Activated CD4-positive, alpha-beta T cell treated with anti-CD3 and anti-CD28 coated beads, Interleukin-2, amount 50 U/mL, for 48 hours (primary cell): ENCODE results near the gene IRX6.

Experiments used
- DNase-seq, 2 experiments: peaks; one replicate each; pipeline ENCODE4 v3.0.0-alpha.2; 2020

IRX6 gene

GRCh38 chr16:55367866-55368603 lies 44.0 kb downstream of the IRX6 start:
- DNase-seq: no peak

DNA sequence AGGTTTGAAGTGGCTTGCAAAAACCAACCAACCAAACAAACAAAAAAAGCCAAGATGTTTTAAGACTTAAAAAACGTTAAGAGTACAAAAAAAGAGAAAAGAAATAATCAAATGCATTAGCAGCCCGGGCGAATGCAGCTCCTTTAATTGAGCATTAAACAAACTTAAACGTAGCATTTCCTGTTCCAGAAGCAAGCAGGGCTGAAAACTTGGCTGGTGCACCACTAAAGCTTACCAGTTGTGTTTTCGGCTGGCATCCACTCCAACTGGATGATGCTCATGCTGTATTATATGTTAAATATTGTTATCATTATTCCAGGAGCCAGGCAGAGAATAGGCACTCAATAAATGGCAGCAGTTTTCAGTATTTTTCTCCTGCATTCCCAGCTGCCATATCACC lies 45.1 kb downstream of the IRX6 start:
- no peak for DNase-seq

GRCh38 chr16:55370762-55371482 lies 46.9 kb downstream of the IRX6 start:
- DNase-seq: peak; percentile 3 to 4

DNA sequence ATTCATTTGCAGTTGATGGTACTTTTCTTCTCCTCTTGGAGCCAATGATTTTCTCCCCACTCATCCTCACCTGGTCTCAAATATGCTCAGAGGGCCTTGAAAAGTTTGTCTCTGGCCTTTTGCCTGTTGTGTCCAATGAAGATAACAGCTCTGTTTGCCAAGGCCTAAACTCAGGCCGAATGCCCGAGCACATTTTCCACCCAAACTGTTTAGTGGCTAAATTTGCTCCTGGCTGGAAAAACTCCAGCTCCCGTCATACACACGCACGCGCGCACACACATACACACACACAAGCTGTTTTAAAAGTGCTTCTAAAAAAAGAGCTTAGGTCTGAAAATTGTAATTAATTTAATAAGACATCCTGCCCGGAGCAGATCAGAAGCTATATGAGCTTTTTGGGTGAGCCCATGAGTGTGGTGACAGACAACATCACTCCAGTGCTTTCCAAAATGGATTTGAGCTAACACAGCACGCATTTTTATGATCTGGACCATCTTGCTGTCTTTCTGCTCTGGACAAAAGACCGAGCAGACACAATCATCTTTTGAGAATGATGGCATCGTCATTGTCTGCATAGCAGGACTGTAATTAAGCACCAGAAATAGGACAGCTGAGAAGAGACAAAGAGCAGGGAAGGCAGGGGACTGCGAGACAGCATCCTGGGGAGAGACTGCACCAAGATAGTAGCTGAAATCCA lies 48.9 kb downstream of the IRX6 start:
- no peak for DNase-seq

DNA sequence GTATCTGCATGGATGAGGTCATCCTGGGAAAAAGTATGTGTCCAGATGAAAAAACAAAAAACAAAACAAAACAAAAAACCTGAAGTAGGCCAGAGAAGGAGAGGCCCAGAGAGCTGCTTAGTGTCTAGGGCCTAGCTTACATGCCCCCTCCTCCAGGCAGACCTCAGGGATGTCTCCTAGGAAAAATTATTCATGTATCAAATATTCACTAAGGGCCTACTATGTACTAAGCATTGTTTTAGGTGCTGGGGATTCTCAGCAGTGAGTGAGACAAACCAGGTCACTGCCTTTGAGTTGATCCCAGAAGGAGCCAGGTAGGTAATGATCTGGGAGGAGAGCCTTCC lies 49.5 kb downstream of the IRX6 start:
- DNase-seq: no peak

DNA sequence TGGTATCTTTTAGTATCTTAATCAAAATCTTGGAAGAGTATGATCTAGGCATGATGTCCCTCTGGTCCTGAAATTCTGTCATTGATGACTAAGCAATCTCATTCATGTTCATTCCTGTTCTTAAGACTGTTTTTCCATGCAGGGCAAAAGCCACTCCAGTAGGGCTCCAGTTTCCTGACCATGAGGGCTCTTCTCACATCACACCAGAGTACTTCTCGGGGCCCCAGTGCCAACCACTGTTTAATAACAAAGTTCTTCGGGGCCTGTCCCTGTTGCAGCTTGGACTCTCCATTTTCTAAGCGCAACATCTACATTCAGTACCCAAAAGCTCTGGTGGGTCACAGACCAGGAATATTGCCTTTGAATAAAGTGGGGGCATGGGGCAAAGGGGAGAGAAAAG lies 52.0 kb downstream of the IRX6 start:
- no peak for DNase-seq

DNA sequence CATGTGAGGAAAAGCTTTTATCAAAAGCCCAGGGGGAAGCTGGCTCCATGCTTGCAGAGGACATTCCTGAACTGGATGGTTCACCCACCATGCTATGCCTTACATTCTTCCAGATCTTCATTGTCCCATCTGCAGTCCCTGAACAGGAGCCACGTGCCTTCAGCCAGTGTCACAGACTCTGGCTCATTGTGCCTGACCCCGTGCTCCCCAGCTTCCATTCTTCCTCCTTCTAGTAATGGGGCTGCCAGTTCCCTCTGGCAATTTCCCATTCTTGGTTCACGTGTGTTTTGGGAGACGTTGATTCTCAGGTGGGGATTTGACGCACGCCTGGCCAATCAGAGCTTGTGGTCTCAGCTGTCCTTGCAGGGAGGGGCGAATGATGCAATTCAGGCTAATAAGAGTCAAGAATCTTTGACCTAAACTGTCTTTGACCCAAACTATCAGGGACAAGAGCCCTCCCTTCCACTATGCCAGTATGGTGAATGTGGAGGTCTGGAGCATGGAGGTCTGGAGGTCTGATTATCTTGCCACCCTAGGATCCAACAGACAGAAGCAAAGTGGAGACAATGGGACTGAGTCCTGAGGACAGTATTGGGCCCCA lies 52.7 kb downstream of the IRX6 start:
- DNase-seq: no peak

GRCh38 chr16:55377840-55378239 lies 53.8 kb downstream of the IRX6 start:
- DNase-seq: no peak

DNA sequence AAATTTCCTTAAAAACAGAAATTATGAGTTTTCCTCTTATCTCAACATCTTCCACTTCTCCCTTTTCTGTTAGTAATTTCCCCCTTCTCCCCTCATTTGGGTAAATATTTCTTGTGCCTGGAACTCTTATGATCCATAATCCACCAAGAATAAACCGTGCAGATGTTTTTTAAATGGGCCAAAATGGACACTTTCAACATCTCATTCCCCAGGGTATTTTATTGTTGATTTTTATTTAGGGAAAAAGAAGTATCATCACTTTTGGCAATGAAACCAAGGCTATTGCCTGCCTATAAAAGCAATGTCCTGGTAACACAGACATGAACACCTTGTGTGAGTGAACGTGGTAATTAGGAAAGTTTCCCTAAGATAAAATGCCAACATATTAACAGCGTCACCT lies 54.6 kb downstream of the IRX6 start:
- DNase-seq: no peak

DNA sequence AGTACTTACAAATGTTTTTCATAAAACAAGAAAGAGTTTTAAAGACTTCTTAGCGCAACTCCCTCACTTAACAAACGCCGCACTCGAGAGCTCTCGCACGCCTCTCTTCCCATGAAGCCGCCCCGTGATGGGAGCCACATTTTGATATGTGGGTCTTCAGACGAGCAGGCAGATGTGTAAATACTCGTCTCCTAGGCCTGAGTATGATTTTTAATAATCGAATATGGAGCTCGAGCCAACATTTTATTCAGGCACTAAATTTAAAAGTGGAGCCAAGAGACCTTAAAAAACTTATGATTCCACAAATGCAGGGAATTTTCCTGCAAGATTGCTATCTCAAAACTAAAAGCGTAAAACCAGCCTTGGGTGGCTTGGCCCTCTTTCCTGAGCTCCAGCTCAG lies 55.4 kb downstream of the IRX6 start:
- DNase-seq: no peak

- DNase-seq: no peak
Measured at GRCh38 chr16:55379876-55380390, 55.9 kb downstream of the IRX6 start.
